Activated CD4-positive, alpha-beta T cell treated with anti-CD3 and anti-CD28 coated beads, Interleukin-2, amount 50 U/mL, for 1 hour (primary cell): ENCODE measurements around the gene SLC35F5.
"Not testable (repeated sequence)": the region's sequence is repeated elsewhere in the genome, so short reads cannot be mapped to it uniquely, and the experiment has no call there.

Experiments
- DNase-seq: peaks from one replicate; pipeline ENCODE4 v3.0.0-alpha.2; 2020

Gene SLC35F5

GRCh38 chr2:113755835-113756354 lies 547 bp downstream of the SLC35F5 start:
- DNase-seq = peak; percentile 16

DNA sequence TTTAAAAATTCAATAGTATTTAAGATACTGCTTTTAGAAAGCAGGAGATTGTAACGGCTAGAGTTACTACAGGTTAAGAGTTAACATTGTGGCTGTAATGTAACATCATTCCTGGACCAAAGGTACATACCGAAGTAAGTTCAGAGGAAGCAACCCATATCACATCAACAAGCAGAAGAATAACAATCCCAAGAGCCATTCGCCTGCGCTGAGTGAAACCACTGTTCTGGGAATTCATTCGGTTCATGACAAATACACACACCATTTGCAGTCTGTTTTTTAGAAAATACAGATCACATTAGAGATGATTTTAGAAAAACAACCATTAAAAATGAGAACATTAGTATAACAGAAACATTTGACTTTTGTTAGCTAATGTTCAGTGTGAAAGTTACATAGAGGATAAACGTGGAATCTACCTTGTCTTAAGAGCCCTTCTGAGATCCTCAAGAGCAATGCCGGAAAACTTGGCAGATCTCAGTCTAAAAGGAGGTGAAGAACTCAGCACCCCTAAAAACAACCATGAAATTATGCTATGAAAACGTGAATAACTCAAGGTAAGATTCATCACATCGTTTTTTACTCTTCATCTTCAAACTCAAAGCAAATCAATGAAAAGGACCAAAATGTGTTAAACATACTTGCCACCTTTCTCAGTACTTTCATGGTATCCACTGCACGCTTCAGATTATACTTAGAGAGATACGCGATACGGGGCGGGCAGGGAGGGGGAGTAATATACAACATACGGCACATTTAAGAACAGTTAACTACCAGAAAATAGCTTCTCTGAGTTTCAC lies 1.2 kb downstream of the SLC35F5 start:
- DNase-seq = peak; percentile 5

- no peak for DNase-seq
These were observed 2.3 kb downstream of the SLC35F5 start for GRCh38 chr2:113754160-113754559.

DNA sequence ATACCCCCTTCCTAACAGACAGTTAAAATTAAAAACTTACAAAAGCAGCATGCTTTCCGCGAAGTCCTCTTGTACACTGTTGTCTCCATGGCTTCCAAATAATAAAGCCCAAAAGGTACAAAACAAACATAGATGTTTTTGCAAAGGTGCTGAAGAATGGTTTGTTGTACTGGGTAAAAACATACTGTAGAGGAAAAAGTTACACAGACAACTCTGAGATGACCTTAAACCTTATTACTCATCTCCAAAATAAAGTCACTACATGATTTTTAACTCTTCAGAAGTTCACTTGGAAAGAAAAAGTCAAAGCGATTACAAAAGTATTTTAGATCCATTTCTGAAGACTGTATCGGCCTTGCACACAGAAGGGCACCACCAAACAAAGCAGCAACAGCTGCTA lies 6.1 kb downstream of the SLC35F5 start:
- no peak for DNase-seq

DNA sequence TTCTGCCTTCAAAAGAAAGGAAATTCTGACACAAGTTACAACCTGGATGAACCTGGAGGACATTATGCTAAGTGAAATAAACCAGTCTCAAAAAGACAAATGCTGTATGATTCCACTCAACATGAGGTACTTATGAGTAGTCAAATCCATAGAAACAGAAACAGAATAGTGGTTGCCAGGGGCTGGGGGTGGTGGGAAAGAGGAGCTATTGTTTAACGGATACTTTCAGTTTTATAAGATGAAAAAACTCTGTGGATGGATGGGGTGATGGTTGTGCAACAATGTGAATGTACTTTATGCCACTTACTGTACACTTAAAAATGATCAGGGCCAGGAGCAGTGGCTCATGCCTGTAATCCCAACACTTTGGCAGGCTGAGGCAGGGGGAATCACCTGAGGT lies 15.4 kb downstream of the SLC35F5 start:
- DNase-seq = no peak

- DNase-seq = no peak
These were observed 16.6 kb downstream of the SLC35F5 start for GRCh38 chr2:113739849-113740248.

DNA sequence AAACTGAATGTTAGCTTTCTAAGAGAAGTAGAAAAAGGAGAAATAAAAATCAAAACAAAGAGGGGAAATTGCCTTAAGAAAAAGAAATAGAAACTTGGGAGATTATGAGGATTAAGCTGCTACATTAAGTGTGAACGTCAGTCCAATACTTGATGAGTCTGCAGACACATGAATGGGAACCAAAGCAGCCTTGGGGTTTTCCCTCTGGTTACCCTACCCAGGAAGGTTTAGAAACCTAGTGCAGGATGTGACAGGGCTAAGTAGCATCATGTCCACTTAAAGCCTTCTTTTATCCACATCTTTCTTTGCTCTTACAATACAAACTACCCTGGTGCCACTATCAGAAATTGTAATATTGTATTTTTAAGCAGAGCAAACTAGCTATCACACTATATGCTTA lies 22.3 kb downstream of the SLC35F5 start:
- DNase-seq = no peak

DNA sequence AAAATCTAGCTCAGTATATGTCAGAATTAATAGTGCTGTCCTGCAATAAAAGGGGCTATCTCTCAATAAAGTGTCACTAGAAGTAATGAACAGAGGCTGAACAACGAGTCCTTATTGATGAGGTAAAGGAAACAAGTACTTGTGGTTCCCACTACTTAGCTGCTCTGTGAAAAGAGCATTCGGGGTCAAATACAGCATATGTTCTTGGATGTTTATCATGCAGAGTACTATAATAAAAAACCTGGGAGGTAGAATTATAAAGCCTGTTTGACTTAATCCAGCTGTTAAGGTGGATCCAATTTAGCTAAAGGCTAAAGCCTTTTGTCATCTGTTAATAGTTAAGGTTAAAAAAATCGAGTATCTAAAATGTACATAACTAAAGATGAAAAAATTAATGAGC lies 32.4 kb downstream of the SLC35F5 start:
- DNase-seq = no peak

GRCh38 chr2:113723411-113723810 lies 33.0 kb downstream of the SLC35F5 start:
- no peak for DNase-seq

DNA sequence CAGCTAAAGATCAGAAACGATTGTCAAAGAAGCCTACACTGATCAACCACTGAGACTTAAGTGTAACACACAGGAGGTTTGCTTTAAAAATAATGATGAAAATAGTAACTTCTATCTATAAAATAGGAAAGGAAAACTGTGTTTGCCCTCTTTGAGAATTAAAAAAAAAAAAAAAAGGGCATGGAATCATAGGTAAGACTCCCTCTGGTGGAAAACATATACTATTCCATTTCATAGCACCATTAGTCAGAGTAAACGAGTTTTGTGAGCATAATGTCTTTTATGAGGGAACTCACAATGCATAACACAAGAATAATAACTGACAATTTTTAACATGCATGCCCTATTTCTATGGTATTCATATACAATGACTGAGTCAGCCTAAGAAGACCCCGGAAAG lies 36.3 kb downstream of the SLC35F5 start:
- no peak for DNase-seq

GRCh38 chr2:113716291-113716690 lies 40.2 kb downstream of the SLC35F5 start:
- no peak for DNase-seq

- DNase-seq = no peak
These were observed 43.5 kb downstream of the SLC35F5 start for GRCh38 chr2:113712941-113713340.

DNA sequence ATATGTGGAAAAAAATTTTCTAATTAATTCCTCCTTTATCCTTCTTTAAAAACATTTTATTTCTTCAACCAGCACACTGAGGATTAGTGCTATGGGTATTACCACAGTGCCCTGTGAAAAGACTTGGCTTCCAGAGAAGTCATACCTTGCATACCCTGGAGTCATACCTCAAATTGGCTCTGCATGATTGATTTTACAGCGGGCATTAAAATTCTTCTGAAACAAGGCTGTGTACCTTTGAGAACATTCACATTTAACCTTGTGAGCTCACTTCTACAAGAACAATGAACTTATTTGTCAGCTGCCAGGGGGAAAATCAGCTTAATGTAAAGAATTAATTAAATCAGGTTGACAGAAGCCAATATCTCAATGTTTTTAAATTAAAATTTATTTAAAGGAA lies 44.6 kb downstream of the SLC35F5 start:
- no peak for DNase-seq

DNA sequence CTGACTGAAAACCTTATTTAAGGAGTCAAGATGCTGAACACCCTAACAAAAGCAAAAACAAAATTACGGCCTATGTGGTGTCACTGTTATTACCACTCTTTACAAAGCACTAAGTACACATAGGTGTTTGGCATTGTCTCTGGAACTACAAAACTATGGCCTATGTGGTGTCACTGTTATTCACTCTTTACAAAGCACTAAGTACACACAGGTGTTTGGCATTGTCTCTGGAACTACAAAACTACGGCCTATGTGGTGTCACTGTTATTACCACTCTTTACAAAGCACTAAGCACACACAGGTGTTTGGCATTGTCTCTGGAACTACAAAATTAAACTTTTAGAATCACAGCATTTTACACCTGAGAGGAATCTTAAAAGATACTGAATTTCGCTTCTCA lies 47.4 kb downstream of the SLC35F5 start:
- no peak for DNase-seq

DNA sequence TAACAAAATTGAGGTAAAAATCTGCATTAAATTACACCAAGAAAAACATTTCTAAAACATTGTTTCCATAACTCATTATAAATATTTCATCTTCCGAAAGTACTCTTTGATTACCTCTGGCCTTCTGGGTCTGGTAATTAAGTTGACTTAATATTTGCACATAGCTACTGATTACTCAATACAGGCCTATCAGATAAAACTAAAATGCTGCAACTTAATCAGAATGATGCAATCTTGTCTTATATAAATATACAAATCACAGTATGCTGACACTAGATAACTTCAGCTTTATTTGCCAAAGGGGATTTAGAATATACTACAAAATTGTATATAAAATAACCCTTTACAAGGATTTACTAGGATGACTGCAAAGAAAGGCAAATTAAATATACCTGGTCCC lies 49.3 kb downstream of the SLC35F5 start:
- no peak for DNase-seq

- DNase-seq = no peak
These were observed 50.4 kb downstream of the SLC35F5 start for GRCh38 chr2:113705982-113706523.

- not testable (repeated sequence) for DNase-seq
These were observed 52.0 kb downstream of the SLC35F5 start for GRCh38 chr2:113704300-113704993.

DNA sequence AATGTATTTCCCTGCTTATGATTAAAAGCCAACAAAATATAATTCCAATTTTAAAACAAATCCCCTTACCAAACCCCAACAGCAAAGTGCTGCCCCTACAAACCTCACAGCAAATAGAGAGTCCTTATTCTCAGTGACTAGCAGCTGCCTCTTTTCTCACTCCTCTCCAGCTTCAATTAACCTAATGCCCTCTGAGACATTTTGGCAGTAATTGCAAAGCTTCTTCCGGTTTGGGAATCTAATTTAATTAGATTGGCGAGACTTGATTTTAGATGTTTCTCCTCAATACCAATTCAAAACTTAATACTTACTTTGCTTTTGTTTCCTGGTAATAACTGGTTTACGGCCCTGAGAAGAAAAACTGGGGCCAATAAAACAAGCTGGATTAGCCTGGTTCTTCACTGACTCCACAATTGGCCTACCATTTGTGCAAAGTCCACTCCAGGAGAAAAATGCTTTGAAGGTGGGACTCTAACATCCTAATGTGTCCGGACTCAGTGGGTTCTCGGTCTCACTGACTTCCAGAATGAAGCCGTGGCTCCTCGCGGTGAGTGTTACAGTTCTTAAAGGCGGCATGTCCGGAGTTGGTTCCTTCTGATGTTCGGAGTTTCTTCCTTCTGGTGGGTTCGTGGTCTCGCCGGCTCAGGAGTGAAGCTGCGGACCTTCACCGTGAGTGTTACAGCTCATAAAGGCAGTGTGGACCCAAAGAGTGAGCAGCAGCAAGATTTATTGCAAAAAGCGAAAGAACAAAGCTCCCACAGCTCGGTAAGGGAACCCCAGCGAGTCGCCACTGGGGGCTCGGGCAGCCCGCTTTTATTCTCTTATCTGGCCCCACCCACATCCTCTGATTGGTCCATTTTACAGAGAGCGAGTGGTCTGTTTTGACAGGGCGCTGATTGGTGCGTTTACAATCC lies 52.8 kb downstream of the SLC35F5 start:
- DNase-seq = no peak

GRCh38 chr2:113700186-113700841 lies 56.1 kb downstream of the SLC35F5 start:
- DNase-seq = peak; percentile 34

GRCh38 chr2:113698892-113699447 lies 57.5 kb downstream of the SLC35F5 start:
- DNase-seq = no peak

GRCh38 chr2:113698251-113698650 lies 58.2 kb downstream of the SLC35F5 start:
- not testable (repeated sequence) for DNase-seq

DNA sequence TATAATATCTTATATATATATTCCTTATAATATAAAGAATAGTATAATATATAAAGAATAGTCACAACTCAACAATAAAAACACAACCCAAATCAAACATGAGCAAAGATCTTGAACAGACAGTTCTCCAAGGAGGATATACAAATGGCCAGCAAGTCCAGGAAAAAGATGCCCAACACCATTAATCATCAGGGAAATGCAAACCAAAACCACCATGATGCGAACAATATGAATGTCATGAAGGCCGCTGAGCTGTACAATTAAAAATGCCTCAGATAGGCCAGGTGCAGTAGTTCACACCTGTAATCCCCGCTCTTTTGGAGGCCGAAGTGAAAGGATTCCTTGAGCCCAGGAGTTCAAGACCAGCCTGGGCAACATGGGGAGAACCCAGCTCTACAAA lies 58.9 kb downstream of the SLC35F5 start:
- no peak for DNase-seq
